HepG2 (cell line): Measurements from ENCODE around the gene INO80B. TPM values are rescaled to one million over a fixed set of nuclear protein-coding genes. Genes with fewer than 3 reads are reported as not detected.

Experiments
- ARID2 ChIP-seq: sonication (generic); formaldehyde crosslinking; IDR thresholded peaks from 2 replicates; pipeline ENCODE4 v1.8.1; 2022; ENCODE audit warnings: mild to moderate bottlenecking, missing genetic modification reagents, borderline replicate concordance
- EED ChIP-seq: sonication (generic); formaldehyde crosslinking; IDR thresholded peaks from 2 replicates; pipeline ENCODE4 v1.5.0; 2020; ENCODE audit warnings: mild to moderate bottlenecking, missing genetic modification reagents
- SP1 ChIP-seq, 2 experiments: fragments of 450-650 bp in 1 of 2; sonication (generic) in 1 of 2; formaldehyde crosslinking in 1 of 2; IDR thresholded peaks; 2 replicates each; pipeline versions ENCODE4 v1.4.0 to v1.6.1; 2016 to 2020; ENCODE audit warnings: missing genetic modification reagents in 1 of 2
- SP140L ChIP-seq: sonication (generic); formaldehyde crosslinking; IDR thresholded peaks from 2 replicates; pipeline ENCODE4 v1.4.0; 2020; ENCODE audit warnings: missing genetic modification reagents, borderline replicate concordance
- ZFP62 ChIP-seq: sonication (generic); formaldehyde crosslinking; IDR thresholded peaks from 2 replicates; pipeline ENCODE4 v1.4.0; 2020; ENCODE audit warnings: missing genetic modification reagents
- polyA plus RNA-seq, 8 experiments: library from polyadenylated mRNA; depleted of rRNA in 3 of 8; stranded (reverse) in 7 of 8; unstranded in 1 of 8; fragments of >200 nt; fragmentation: Illumina TruSeq in 4 of 8; extraction: Trizol in 4 of 8; gene quantifications; 2 replicates each; pipeline versions ENCODE4 v1.2.1 to v1.2.3, GENCODE V29; 2011 to 2016; ENCODE audit warnings: low read depth in 4 of 8, missing spikeins in 1 of 8, mixed read lengths in 1 of 8; ENCODE audit not compliant: insufficient read depth in 1 of 8
- total RNA-seq, 5 experiments: library from RNA; depleted of rRNA; stranded (reverse); fragments of >200 nt; fragmentation: Illumina TruSeq; extraction: Trizol; gene quantifications; 2 replicates each; pipeline ENCODE4 v1.2.3, GENCODE V29; 2016; ENCODE audit warnings: low read depth in 1 of 5
- TF ChIP-seq, protein P1 (sequence below): sonication (generic); formaldehyde crosslinking; IDR thresholded peaks from 2 replicates; pipeline ENCODE4 v1.9.0; 2021; ENCODE audit warnings: mild to moderate bottlenecking, missing genetic modification reagents
- TF ChIP-seq, protein P2 (sequence below): fragments of 450-650 bp; IDR thresholded peaks from 2 replicates; pipeline ENCODE4 v1.6.1; 2016
- TF ChIP-seq, protein P3 (sequence below): sonication (generic); formaldehyde crosslinking; IDR thresholded peaks from 2 replicates; pipeline ENCODE4 v1.8.0; 2022; ENCODE audit warnings: mild to moderate bottlenecking, missing genetic modification reagents, moderate library complexity
- TF ChIP-seq, protein P4 (sequence below): IDR thresholded peaks from 2 replicates; pipeline ENCODE4 v1.6.1; 2016; ENCODE audit warnings: low read depth, missing genetic modification reagents, missing compliant biosample characterization
- TF ChIP-seq, protein P5 (sequence below): sonication (generic); formaldehyde crosslinking; IDR thresholded peaks from 2 replicates; pipeline ENCODE4 v1.8.1; 2022; ENCODE audit warnings: mild to moderate bottlenecking, missing genetic modification reagents
- TF ChIP-seq, protein P6 (sequence below): sonication (generic); formaldehyde crosslinking; IDR thresholded peaks from 2 replicates; pipeline ENCODE4 v1.8.0; 2022; ENCODE audit warnings: missing genetic modification reagents, mild to moderate bottlenecking, borderline replicate concordance

INO80B gene
- total and polyA plus RNA-seq, 2 of the 13 experiments (the other 11 are each of a cell fraction or from before 2014, with no cell fraction given), result 6.2 to 14.5 TPM

DNA sequence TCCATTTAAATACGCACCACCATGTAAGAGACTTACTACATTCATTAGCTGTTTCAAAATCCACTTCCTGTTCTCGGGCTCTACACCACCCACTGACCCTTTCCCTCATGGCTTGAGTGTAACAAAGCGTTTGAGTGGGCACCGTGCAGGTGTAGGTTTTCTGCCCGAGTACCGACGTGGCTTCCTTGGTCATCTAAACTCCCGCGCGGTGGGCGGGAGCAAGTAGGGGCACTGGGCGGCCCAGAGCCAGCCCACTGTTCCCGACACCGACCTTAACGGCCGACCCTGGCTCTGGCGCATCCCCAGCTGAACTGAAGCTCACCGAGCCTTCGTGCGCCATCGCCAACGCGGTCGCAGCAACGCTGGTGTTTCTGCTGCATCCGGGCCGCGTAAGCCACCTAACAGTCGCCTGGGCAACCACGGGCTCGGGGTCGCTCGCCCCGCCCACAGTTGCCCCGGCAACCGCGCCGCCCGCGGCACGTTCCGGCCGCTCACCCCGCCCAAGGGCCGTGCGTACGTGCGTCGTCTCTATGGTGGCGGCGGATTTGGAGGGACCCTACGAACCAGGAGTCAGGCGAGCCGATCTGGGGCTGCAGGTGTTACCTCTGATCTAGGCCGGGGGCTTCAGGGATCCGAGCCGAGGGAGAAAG, 33.5 kb upstream of the INO80B start, which contains the start of the genes C2orf81 and WDR54 (continued):
- TF ChIP-seq, protein P1, sequence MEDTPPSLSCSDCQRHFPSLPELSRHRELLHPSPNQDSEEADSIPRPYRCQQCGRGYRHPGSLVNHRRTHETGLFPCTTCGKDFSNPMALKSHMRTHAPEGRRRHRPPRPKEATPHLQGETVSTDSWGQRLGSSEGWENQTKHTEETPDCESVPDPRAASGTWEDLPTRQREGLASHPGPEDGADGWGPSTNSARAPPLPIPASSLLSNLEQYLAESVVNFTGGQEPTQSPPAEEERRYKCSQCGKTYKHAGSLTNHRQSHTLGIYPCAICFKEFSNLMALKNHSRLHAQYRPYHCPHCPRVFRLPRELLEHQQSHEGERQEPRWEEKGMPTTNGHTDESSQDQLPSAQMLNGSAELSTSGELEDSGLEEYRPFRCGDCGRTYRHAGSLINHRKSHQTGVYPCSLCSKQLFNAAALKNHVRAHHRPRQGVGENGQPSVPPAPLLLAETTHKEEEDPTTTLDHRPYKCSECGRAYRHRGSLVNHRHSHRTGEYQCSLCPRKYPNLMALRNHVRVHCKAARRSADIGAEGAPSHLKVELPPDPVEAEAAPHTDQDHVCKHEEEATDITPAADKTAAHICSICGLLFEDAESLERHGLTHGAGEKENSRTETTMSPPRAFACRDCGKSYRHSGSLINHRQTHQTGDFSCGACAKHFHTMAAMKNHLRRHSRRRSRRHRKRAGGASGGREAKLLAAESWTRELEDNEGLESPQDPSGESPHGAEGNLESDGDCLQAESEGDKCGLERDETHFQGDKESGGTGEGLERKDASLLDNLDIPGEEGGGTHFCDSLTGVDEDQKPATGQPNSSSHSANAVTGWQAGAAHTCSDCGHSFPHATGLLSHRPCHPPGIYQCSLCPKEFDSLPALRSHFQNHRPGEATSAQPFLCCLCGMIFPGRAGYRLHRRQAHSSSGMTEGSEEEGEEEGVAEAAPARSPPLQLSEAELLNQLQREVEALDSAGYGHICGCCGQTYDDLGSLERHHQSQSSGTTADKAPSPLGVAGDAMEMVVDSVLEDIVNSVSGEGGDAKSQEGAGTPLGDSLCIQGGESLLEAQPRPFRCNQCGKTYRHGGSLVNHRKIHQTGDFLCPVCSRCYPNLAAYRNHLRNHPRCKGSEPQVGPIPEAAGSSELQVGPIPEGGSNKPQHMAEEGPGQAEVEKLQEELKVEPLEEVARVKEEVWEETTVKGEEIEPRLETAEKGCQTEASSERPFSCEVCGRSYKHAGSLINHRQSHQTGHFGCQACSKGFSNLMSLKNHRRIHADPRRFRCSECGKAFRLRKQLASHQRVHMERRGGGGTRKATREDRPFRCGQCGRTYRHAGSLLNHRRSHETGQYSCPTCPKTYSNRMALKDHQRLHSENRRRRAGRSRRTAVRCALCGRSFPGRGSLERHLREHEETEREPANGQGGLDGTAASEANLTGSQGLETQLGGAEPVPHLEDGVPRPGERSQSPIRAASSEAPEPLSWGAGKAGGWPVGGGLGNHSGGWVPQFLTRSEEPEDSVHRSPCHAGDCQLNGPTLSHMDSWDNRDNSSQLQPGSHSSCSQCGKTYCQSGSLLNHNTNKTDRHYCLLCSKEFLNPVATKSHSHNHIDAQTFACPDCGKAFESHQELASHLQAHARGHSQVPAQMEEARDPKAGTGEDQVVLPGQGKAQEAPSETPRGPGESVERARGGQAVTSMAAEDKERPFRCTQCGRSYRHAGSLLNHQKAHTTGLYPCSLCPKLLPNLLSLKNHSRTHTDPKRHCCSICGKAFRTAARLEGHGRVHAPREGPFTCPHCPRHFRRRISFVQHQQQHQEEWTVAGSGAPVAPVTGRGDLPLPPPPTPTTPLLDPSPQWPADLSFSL (CRISPR knock-in tag), result no peak
- TF ChIP-seq EED (CRISPR knock-in tag), result peak; percentile 81; the same call in 1 of the 2 replicates
- no peak for TF ChIP-seq SP140L (CRISPR knock-in tag)
- TF ChIP-seq, protein P2, sequence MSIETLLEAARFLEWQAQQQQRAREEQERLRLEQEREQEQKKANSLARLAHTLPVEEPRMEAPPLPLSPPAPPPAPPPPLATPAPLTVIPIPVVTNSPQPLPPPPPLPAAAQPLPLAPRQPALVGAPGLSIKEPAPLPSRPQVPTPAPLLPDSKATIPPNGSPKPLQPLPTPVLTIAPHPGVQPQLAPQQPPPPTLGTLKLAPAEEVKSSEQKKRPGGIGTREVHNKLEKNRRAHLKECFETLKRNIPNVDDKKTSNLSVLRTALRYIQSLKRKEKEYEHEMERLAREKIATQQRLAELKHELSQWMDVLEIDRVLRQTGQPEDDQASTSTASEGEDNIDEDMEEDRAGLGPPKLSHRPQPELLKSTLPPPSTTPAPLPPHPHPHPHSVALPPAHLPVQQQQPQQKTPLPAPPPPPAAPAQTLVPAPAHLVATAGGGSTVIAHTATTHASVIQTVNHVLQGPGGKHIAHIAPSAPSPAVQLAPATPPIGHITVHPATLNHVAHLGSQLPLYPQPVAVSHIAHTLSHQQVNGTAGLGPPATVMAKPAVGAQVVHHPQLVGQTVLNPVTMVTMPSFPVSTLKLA, result peak; percentile 21; the same call in 1 of the 2 replicates
- TF ChIP-seq, protein P3, sequence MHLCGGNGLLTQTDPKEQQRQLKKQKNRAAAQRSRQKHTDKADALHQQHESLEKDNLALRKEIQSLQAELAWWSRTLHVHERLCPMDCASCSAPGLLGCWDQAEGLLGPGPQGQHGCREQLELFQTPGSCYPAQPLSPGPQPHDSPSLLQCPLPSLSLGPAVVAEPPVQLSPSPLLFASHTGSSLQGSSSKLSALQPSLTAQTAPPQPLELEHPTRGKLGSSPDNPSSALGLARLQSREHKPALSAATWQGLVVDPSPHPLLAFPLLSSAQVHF (CRISPR knock-in tag), result peak; percentile 49; the same call in 1 of the 2 replicates
- TF ChIP-seq, protein P4, sequence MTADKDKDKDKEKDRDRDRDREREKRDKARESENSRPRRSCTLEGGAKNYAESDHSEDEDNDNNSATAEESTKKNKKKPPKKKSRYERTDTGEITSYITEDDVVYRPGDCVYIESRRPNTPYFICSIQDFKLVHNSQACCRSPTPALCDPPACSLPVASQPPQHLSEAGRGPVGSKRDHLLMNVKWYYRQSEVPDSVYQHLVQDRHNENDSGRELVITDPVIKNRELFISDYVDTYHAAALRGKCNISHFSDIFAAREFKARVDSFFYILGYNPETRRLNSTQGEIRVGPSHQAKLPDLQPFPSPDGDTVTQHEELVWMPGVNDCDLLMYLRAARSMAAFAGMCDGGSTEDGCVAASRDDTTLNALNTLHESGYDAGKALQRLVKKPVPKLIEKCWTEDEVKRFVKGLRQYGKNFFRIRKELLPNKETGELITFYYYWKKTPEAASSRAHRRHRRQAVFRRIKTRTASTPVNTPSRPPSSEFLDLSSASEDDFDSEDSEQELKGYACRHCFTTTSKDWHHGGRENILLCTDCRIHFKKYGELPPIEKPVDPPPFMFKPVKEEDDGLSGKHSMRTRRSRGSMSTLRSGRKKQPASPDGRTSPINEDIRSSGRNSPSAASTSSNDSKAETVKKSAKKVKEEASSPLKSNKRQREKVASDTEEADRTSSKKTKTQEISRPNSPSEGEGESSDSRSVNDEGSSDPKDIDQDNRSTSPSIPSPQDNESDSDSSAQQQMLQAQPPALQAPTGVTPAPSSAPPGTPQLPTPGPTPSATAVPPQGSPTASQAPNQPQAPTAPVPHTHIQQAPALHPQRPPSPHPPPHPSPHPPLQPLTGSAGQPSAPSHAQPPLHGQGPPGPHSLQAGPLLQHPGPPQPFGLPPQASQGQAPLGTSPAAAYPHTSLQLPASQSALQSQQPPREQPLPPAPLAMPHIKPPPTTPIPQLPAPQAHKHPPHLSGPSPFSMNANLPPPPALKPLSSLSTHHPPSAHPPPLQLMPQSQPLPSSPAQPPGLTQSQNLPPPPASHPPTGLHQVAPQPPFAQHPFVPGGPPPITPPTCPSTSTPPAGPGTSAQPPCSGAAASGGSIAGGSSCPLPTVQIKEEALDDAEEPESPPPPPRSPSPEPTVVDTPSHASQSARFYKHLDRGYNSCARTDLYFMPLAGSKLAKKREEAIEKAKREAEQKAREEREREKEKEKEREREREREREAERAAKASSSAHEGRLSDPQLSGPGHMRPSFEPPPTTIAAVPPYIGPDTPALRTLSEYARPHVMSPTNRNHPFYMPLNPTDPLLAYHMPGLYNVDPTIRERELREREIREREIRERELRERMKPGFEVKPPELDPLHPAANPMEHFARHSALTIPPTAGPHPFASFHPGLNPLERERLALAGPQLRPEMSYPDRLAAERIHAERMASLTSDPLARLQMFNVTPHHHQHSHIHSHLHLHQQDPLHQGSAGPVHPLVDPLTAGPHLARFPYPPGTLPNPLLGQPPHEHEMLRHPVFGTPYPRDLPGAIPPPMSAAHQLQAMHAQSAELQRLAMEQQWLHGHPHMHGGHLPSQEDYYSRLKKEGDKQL (CRISPR knock-in tag), result no peak
- no peak for TF ChIP-seq SP1 (IDR thresholded peaks at IDR 0.05)
- TF ChIP-seq SP1 (CRISPR knock-in tag; IDR thresholded peaks at IDR 0.05), result peak; percentile 81
- TF ChIP-seq ARID2 (CRISPR knock-in tag), result 0 out of 2 replicates have a peak, but pooled peaks have one; percentile 32
- TF ChIP-seq ZFP62 (CRISPR knock-in tag), result no peak
- TF ChIP-seq, protein P5, sequence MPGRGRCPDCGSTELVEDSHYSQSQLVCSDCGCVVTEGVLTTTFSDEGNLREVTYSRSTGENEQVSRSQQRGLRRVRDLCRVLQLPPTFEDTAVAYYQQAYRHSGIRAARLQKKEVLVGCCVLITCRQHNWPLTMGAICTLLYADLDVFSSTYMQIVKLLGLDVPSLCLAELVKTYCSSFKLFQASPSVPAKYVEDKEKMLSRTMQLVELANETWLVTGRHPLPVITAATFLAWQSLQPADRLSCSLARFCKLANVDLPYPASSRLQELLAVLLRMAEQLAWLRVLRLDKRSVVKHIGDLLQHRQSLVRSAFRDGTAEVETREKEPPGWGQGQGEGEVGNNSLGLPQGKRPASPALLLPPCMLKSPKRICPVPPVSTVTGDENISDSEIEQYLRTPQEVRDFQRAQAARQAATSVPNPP (CRISPR knock-in tag), result no peak
- TF ChIP-seq, protein P6, sequence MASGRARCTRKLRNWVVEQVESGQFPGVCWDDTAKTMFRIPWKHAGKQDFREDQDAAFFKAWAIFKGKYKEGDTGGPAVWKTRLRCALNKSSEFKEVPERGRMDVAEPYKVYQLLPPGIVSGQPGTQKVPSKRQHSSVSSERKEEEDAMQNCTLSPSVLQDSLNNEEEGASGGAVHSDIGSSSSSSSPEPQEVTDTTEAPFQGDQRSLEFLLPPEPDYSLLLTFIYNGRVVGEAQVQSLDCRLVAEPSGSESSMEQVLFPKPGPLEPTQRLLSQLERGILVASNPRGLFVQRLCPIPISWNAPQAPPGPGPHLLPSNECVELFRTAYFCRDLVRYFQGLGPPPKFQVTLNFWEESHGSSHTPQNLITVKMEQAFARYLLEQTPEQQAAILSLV (CRISPR knock-in tag), result peak; percentile 99
